B cell (primary cell): ENCODE measurements around the gene ANO2. TPM values are rescaled to one million over a fixed set of nuclear protein-coding genes. Genes with fewer than 3 reads are reported as not detected.

ENCODE experiments used
- ATAC-seq: fragments of 200-7000 bp; cut with Tn5 transposase; one replicate; pipeline ENCODE4 v1.10.0; 2021; ENCODE audit warnings: low read depth, mild to moderate bottlenecking, moderate number of reproducible peaks, moderate library complexity
- CTCF ChIA-PET: fragments of 350-600 bp; sonication (Branson Sonifier 250); formaldehyde crosslinking; loops from one replicate; lab custom pipeline; 2021; ENCODE audit warnings: antibody characterized with exemption, inconsistent platforms; lab: Charles Lee
- POLR2A ChIA-PET: fragments of 350-600 bp; sonication (Branson Sonifier 250); formaldehyde crosslinking; loops from one replicate; lab custom pipeline; 2021; ENCODE audit warnings: antibody characterized with exemption; lab: Charles Lee
- DNase-seq: peaks from one replicate; pipeline ENCODE4 v3.0.0; 2013
- H2AFZ ChIP-seq: 2 replicates; pipeline ENCODE4 v1.6.1; 2012; ENCODE audit warnings: mild to moderate bottlenecking, low read depth, low read length; ENCODE audit not compliant: insufficient read depth, poor library complexity, severe bottlenecking
- H3K27ac ChIP-seq, 2 donors: 1 replicate in 1 of 2; 2 replicates in 1 of 2; pipeline ENCODE4 v1.5.1; 2012 to 2013; ENCODE audit warnings: low read length in 2 of 2, mild to moderate bottlenecking in 2 of 2, moderate library complexity in 1 of 2
- H3K27me3 ChIP-seq, 4 experiments: fragments of 200-600 bp in 1 of 4; sonication (generic) in 1 of 4; replicated peaks in 1 of 4; 1 replicate in 2 of 4; 2 replicates in 2 of 4; pipeline versions ENCODE4 v1.6.1 to v1.7.0; 2013 to 2016; ENCODE audit warnings: low read length in 3 of 4, mild to moderate bottlenecking in 2 of 4, mixed read lengths in 1 of 4, moderate library complexity in 1 of 4; ENCODE audit not compliant: insufficient read depth in 4 of 4, control insufficient read depth in 3 of 4; ENCODE audit errors: control extremely low read depth in 1 of 4
- H3K36me3 ChIP-seq, 2 experiments: replicated peaks in 1 of 2; 1 replicate in 1 of 2; 2 replicates in 1 of 2; pipeline versions ENCODE4 v1.6.1 to v1.7.1; 2013; ENCODE audit warnings: low read length in 1 of 2; ENCODE audit not compliant: insufficient read depth in 2 of 2, control insufficient read depth in 1 of 2; ENCODE audit errors: control extremely low read depth in 1 of 2, extremely low read depth in 1 of 2
- H3K4me1 ChIP-seq, 2 donors: fragments of 200-600 bp in 1 of 2; sonication (generic) in 1 of 2; 1 replicate in 1 of 2; 2 replicates in 1 of 2; pipeline versions ENCODE4 v1.5.1 to v1.6.1; 2013 to 2017; ENCODE audit warnings: low read length in 2 of 2; ENCODE audit not compliant: control insufficient read depth in 2 of 2, insufficient read depth in 2 of 2
- H3K4me2 ChIP-seq: replicated peaks from 2 replicates; pipeline ENCODE3; 2012; ENCODE audit warnings: mild to moderate bottlenecking, low read depth, low read length; ENCODE audit not compliant: poor library complexity, severe bottlenecking
- H3K4me3 ChIP-seq, 5 experiments: fragments of 200-600 bp in 1 of 5; sonication (generic) in 1 of 5; 1 replicate in 3 of 5; 2 replicates in 2 of 5; pipeline versions ENCODE4 v1.5.1 to v1.7.0; 2011 to 2016; ENCODE audit warnings: low read length in 4 of 5, mild to moderate bottlenecking in 4 of 5, low read depth in 2 of 5, control low read depth in 1 of 5, moderate library complexity in 1 of 5; ENCODE audit not compliant: insufficient read depth in 1 of 5; ENCODE audit errors: control extremely low read depth in 1 of 5, extremely low read depth in 1 of 5
- H3K79me2 ChIP-seq: fragments of 200-600 bp; sonication (generic); one replicate; pipeline ENCODE4 v1.6.0; 2016; ENCODE audit warnings: low read length; ENCODE audit not compliant: control insufficient read depth, insufficient read depth
- H3K9ac ChIP-seq: fragments of 200-600 bp; sonication (generic); 2 replicates; pipeline ENCODE4 v1.6.1; 2017; ENCODE audit warnings: mild to moderate bottlenecking, low read length, moderate library complexity
- H3K9me3 ChIP-seq, 3 donors: one replicate each; pipeline versions ENCODE4 v1.6.1 to v1.7.1; 2013; ENCODE audit warnings: low read length in 2 of 3; ENCODE audit not compliant: control insufficient read depth in 2 of 3, insufficient read depth in 1 of 3; ENCODE audit errors: control extremely low read depth in 1 of 3
- H4K20me1 ChIP-seq: 2 replicates; pipeline ENCODE4 v1.6.0; 2012; ENCODE audit warnings: mild to moderate bottlenecking, low read length; ENCODE audit not compliant: insufficient read depth, control insufficient read depth, poor library complexity, severe bottlenecking
- H3K27ac Mint-ChIP-seq: one replicate; pipeline ENCODE4 v1.8.0; 2021; ENCODE audit warnings: mixed read lengths
- H3K27me3 Mint-ChIP-seq: one replicate; pipeline ENCODE4 v1.8.0; 2021; ENCODE audit warnings: mixed read lengths
- H3K4me1 Mint-ChIP-seq: one replicate; pipeline ENCODE4 v1.8.0; 2021; ENCODE audit warnings: mixed read lengths
- H3K4me3 Mint-ChIP-seq: one replicate; pipeline ENCODE4 v1.8.0; 2021; ENCODE audit warnings: mixed read lengths
- H3K9me3 Mint-ChIP-seq: one replicate; pipeline ENCODE4 v1.8.0; 2022; ENCODE audit warnings: mixed read lengths; ENCODE audit not compliant: insufficient read depth
- CTCF ChIP-seq: fragments of 200-600 bp; IDR thresholded peaks from one replicate; pipeline ENCODE4 v1.8.0; 2022; ENCODE audit warnings: antibody characterized with exemption, mild to moderate bottlenecking
- EZH2 ChIP-seq: IDR thresholded peaks from 2 replicates; pipeline ENCODE4 v1.6.1; 2012; ENCODE audit warnings: borderline replicate concordance, low read depth, mild to moderate bottlenecking, moderate library complexity, low read length; ENCODE audit not compliant: insufficient read depth, poor library complexity, severe bottlenecking
- WGBS: methylation state at CpG from one replicate; pipeline ENCODE4 v1.1.5; 2013; ENCODE audit warnings: missing lambda C conversion rate; ENCODE audit not compliant: insufficient coverage; 5-methylcytosine and 5-hydroxymethylcytosine counted together
- intact Hi-C: fragments of 100-400 bp; cut with micrococcal nuclease; formaldehyde crosslinking; loops from one replicate; pipeline ENCODE4 v1.10.0; 2022
- polyA plus RNA-seq: library from polyadenylated mRNA; depleted of rRNA; stranded (reverse); fragments of >200 nt; gene quantifications from 2 replicates; pipeline ENCODE4 v1.2.3, GENCODE V29; 2012
- total RNA-seq, 2 donors: library from RNA; stranded (reverse); fragments of 120-200 nt in 1 of 2; gene quantifications; 1 replicate in 1 of 2; 2 replicates in 1 of 2; pipeline versions ENCODE4 v1.2.3 to v1.2.4, GENCODE V29; 2013 to 2022

Gene ANO2
- total and polyA plus RNA-seq, 2 donors (not counting 1 experiment from before 2014, with no cell fraction given) = not detected

DNA sequence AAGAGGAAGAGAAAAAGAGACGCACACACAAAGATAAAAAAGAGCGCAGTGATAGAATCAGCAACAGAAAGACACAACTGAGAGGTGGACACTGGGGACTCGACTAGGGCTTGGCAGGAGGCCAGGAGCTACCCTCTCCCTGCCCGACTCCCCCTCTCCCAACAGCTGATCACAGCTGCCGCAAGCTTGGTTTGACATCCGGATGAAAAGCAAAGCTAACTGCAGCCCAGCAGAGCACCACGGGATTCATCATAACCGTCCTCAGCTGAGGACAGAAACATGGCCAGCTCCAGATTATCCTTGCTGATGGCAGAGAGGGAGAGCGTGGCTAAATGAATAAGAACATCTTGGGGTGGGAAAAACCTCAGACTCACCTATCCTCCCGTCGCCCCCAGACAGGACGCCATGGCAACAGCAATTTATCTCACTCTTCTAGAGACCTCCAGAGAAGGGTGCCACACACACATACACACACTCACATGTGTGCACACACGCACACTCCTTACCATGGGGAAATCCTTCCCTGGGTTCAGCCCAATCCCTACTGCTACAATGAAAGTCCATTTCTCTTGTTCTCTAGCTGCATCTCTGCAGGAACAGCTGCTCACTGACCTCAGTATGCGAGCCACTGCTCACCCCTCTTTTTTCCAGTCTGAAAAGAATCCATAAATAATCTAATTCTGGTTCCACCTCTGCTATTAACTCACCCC is 377.9 kb downstream of the ANO2 start:
- WGBS = 64% methylated on average over 11 of the region's 14 CpGs
- Mint-ChIP-seq H3K9me3 (no peaks in the 10 kb centered on the region), H3K27ac (no peak overlapping the region), H3K4me3 (no peak overlapping the region), H3K4me1 (no peaks in the 10 kb centered on the region), H3K27me3 (peaks cover 17% of the 10 kb centered on the region)
- H3K9ac ChIP-seq = no peak overlapping the region
- POLR2A ChIA-PET = no interaction called here
- H3K79me2 ChIP-seq = no peaks in the 10 kb centered on the region
- H3K9me3 ChIP-seq = peaks cover 0 to 5% (median 0%) of the 10 kb centered on the region in 3 donors
- H3K4me2 ChIP-seq = no peak overlapping the region
- peaks cover 0 to 5% (median 0%) of the 10 kb centered on the region in 4 experiments for H3K27me3 ChIP-seq
- no peak overlapping the region for H3K27ac ChIP-seq
- no peaks in the 10 kb centered on the region for H3K36me3 ChIP-seq
- no peaks in the 10 kb centered on the region for H4K20me1 ChIP-seq
- DNase-seq = no peak
- no peak overlapping the region for H2AFZ ChIP-seq
- CTCF ChIA-PET = no interaction called here
- H3K4me1 ChIP-seq = no peaks in the 10 kb centered on the region
- ATAC-seq = no peak
- no peak overlapping the region for H3K4me3 ChIP-seq
- intact Hi-C loops = no loop called here
- TF ChIP-seq EZH2 (no peak), CTCF (no peak)

DNA sequence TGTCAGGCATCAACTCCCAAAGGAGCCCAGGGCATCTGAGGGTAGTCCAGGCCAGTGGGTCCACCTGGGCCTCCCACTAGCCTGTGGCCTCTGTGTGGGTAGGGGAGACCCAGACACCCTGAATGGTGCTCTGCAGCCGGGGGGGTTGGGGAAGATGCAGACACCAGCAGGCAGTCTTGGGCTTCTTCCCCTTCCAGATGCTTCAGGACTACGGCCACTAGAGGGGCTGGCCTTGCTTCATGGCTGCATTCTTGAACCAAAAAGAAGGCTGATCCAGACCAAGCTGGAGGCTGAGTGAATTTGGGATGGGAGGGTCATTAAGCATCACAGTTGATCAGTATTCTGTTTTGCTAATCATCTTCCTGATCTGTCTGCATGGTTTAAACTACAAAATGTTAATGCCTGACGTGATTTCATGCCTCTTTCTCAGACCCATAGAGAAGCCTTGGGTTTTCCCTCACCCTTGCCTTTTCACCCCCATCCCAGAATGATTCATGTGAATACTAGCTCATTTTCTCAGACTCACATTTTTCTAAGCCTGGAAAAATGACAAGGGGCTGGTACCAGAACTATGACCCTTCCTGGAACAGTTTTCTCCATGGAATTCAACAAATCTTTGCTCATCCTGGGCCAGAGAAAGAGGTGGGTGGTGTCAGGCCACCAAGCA is 379.0 kb downstream of the ANO2 start:
- Histone ChIP-seq H3K4me3 (no peak overlapping the region), H3K9me3 (peaks cover 0 to 5% (median 0%) of the 10 kb centered on the region in 3 donors), H3K79me2 (no peaks in the 10 kb centered on the region), H3K27me3 (peaks cover 0 to 5% (median 0%) of the 10 kb centered on the region in 4 experiments), H3K4me2 (no peak overlapping the region), H4K20me1 (no peaks in the 10 kb centered on the region), H3K9ac (no peak overlapping the region), H3K36me3 (no peaks in the 10 kb centered on the region), H3K4me1 (no peaks in the 10 kb centered on the region), H3K27ac (no peak overlapping the region), H2AFZ (no peak overlapping the region)
- no peak overlapping the region for H3K27ac Mint-ChIP-seq
- DNase-seq = no peak
- no peak for TF ChIP-seq CTCF
- TF ChIP-seq EZH2 = no peak
- no peak for ATAC-seq
- ChIA-PET POLR2A (no interaction called here), CTCF (no interaction called here)
- no peaks in the 10 kb centered on the region for H3K9me3 Mint-ChIP-seq
- H3K4me1 Mint-ChIP-seq = no peaks in the 10 kb centered on the region
- H3K27me3 Mint-ChIP-seq = peaks cover 17% of the 10 kb centered on the region
- no peak overlapping the region for H3K4me3 Mint-ChIP-seq
- intact Hi-C loops = no loop called here
- 92% methylated on average over 2 of the region's 3 CpGs for WGBS
